GM19463 (cell line): ENCODE results near the gene GTF2F2.

Experiments
- ATAC-seq: cut with Tn5 transposase; IDR thresholded peaks from one replicate; pipeline ENCODE4 v1.9.1; 2021; ENCODE audit warnings: mild to moderate bottlenecking, moderate library complexity; ENCODE audit not compliant: unreplicated experiment

The GTF2F2 gene

DNA sequence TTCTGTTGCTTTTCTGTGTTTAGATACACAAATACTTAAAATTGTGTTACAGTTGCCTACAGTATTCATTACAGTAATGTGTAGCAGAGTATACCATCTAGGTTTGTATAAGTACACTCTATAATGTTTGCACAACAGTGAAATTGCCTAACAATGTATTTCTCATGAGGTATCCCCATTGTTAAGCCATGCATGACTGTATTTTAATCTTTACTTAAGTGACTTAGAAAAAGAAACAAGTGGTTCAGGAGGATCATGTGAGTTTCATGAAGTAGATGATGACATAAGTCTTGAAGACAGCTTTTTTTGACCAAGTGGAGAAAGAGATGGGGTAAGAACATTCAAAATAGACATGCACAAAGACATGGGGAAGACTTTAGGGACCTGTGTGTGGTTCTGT lies 88.9 kb downstream of the GTF2F2 start:
- no peak for ATAC-seq

DNA sequence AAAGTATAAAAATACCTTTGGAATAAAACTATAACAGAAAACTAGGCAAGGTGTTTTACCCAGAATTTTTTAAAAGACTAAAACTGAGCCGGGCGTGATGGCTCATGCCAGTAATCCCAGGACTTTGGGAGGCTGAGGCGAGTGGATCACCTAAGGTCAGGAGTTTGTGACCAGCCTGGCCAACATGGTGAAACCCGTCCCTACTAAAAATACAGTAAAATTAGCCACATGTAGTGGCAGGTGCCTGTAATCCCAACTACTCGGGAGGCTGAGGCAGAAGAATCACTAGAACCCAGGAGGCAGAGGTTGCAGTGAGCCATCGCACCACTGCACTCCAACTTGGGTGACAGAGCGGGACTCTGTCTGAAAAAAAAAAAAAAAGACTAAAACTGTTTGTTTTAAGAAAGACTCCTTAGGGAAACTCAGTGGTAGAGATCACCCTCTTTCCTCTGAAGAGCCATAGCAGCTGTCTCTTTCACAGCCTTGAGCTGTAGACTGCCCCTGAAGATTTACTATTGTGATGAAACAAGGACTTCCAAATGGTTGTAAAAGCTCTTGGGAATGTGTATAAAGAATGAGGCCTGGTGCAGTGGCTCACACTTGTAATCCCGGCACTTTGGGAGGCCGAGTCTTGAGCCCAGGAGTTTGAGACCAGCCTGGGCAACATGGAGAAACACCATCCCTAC lies 95.2 kb downstream of the GTF2F2 start:
- ATAC-seq = no peak

DNA sequence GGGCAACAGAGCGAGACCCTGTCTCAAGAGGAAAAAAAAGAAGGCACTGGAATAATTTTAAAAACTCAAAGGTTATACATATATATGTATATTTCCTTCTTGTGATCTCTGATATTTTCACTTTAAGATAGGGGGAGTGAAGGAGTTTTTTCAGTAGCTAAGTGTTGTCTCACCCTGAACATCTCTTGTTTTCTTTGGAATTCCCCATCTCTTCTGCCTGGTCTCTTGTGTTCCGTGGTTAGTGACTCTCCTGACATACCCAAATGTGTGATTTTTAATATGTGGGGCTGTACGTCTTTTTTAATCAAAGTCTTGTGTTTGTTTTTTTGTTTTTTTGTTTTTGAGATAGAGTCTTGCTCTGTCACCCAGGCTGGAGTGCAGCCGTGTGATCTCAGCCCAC lies 95.9 kb downstream of the GTF2F2 start:
- ATAC-seq = no peak

DNA sequence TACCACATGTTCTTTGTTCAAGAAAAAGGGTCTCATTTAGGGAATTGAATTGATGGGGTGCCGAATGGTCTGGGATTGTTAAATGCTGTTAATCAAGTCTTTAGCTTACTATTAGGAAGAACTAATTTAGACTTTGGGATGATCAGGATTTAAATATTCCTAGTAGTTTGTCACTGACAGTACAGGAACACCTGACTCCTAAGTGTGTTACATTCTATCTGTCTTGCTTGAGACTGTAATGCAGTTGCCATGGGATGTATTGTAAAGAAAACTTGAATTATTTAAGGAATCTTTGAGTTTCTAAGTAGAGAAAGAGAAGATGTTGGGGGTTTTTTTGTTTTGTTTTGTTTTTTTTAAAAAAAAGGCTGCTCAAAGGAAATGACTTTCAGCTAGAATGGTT lies 98.4 kb downstream of the GTF2F2 start:
- no peak for ATAC-seq

DNA sequence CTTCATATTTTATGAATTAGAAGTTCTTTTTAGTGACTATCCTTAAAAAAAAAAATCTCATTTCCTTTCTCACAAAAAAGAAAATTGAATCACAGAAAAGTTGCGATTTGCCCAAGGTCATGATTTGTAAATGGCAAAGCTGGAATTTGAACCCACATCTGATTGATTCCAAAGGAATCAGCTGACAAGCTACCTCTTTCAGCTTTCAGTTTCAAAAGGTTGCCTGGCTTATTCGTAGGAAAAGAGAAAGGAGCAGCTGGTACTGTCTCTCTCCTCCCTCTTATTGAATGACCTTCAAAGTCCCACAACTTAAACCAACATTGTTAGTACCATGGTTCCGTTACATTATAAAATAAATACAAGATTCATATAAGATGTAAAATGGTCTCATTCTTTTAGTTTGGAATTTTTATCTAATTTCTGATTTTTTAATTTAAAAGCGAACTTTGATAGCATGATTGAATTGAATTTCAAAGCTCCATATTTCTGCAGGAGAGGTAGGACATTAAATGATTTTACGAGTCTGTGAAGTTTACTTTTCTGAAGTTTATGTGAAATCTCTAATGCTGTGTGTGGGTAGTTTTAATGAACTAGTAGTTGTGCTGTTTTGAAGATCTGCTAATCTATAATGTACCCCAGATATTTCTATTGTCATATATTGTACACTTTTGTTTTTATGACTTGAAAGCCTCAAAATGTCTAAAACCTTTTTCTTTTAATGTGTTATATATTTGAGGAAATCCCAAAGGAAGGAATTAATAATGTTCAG lies 99.0 kb downstream of the GTF2F2 start:
- ATAC-seq = no peak

DNA sequence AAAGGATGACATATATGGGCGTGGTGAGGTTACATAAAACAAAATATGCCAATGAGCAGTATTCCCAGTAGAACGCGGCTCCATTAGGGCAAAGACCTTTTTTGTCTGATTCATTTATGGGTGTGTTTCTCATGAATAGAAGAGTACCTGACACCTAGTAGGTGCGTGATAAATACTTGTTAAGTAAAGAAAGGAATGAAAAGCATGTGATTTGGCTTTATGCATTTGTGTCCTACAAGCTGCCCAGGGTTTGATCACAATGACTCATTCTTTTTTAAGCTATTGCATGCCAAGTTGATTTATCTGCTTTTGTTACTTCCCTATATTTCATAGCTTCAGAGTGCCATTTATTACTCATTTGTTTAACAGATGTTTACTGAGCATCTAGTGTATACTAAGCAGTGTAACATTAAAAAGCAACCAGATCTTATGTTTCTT lies 99.6 kb downstream of the GTF2F2 start:
- ATAC-seq = no peak

DNA sequence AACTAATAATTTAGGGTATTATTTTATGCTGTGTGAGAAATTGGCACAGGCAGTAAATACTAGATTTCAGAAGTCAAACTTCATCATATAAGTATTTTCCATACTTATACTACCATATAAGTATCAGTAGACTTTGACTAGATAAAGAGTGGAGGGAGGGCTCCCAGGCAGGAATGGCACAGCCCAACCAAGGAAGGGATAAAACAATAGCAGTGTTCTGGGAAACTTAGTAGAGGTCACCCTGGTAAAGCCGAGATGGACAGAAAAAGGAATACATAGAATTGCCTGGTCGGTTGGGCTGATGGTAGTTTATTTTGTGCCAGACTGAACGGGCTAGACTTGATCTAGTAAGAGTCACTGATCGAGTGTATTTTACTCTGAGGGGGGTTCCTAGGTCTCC lies 100.1 kb downstream of the GTF2F2 start:
- ATAC-seq = no peak

DNA sequence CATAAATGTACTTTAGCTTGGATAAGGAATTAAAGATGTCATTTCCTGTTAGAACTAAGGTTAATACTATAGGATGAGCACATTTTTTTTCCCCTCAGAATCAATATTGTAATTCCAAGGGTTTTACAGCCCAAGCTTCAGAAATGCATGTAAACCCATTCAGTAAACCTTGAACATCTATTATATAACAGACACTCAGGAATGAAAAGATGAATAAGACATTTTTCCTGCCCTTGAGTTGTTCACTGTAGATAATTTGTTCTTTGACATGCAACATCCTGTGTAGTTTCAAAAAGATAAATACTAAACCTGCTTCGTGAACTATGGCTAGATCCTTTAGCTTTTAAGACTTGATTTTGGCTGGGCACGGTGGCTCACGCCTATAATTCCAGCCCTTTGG lies 102.2 kb downstream of the GTF2F2 start:
- no peak for ATAC-seq

DNA sequence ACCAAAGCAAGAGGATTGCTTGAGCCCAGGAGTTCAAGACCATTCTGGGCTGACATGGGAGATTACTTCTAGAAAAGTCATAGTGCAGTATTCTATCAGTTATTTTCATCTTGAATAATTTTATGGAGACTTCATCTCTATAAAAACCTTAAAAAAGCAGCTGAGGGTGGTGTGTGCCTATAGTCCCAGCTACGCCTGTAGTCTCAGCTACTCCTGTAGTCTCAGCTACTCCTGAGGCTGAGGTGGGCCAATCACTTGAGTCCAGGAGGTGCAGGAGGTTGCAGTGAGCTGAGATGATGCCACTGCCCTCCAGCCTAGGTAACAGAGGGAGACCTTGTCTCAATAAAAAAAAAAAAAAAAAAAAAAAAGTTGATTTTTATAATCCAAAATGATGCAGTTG lies 102.6 kb downstream of the GTF2F2 start:
- ATAC-seq = no peak

DNA sequence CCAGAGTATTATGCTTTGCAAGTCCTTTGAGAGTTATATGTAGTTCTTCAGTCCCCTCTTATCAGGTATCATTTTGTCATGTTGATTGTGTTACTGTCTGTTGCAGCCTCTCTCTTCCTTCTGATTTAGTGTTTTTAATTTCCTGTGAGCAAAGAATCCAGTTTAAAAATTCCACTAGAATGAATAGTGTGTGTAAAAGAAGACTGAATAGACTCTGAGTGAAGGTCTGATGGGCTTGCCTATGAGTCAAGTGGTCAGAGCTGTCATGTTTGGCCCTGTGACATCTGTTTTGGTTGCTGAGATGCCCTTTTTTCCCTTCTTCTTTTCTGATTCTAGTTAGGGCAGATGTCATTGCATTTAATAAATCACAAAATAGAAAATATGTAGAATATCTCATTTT lies 103.9 kb downstream of the GTF2F2 start:
- ATAC-seq = no peak

DNA sequence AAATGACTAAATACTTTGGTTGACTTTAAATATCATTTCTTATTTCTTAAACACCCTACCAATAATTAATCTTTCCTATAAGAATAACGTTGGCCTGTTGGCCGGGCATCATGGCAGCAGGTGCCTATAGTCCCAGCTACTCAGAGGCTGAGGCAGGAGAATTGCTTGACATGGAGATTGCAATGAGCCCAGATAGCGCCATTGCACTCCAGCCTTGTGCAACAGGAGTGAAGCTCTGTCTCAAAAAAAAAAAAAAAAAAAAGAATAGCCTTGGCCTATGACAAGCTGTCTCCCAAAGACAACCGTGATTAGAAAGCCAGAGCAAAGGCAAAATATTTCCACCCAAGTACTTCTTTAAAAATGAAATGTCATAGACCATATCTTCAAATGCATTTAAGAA lies 105.1 kb downstream of the GTF2F2 start:
- ATAC-seq = no peak

DNA sequence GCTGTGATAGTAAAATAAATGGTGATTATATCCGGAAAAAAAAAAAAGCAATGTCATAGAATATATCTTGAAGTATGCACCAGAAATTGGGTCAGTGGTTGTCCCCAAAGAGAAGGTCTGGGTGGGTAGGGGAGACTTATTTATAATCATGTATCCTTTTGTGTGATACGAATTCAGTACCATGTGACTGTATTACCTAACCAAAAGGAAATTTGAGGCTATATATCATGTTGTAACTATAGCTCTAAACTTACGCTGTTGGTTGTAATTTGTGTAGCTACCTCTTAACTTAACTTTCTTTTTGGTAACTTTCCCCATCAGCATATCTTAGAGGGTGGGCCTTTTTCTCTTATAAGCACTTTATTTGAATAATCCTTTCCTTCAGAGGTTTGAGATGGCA lies 105.7 kb downstream of the GTF2F2 start:
- no peak for ATAC-seq

DNA sequence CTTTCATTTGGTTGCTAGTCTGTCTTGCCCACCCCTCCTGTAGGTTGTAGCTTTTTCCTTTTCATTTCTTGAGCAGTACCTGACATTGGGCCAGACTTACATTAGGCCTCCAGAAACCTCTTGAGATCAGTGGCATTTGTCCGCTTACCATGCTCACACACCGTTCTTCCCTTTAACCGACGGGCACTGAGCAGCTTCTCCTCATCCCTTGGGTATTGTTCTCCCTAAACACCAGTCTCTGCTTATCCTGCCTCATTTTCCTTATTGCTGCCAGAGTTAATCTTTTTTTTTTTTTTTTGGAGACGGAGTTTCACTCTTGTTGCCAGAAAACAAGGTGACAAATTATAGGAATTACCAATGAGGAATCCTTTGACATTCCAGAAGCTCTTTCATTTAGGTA lies 107.7 kb downstream of the GTF2F2 start:
- no peak for ATAC-seq

DNA sequence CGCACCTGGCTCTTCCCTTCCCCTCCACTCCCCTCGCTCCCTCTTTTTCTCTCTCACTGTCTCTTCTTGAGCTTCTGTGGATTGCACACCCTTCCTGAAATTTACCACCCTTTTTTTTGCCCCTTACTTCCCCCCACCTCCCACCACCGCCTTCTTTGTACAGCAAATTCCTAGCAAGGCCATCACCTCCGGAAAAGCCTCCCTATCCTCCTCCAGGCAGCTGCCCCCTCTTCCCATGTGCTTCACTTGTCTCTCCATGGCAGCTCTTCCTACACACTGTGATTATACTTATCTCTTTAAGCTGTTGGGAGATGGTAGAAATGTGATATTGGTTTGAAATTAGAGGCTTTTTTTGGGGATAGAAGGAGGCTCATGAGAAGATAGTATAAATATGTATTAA lies 108.9 kb downstream of the GTF2F2 start:
- ATAC-seq = no peak

DNA sequence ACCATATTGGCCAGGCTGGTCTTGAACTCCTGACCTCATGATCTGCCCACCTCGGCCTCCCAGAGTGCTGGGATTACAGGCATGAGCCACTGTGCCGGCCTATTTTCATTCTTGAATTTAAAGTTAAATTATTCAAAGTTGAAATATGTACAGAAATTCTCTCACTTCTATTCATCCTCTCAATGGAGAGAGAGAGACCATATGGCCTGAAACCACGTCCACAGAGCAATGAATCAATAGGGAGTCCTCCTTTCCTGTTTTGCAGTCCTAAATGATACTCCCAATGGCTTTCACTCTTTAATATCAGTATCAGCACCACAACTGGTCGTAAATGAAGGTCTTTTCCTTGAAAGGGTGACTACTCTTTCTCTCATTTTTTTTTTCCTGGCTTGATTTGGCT lies 111.0 kb downstream of the GTF2F2 start:
- ATAC-seq = no peak

DNA sequence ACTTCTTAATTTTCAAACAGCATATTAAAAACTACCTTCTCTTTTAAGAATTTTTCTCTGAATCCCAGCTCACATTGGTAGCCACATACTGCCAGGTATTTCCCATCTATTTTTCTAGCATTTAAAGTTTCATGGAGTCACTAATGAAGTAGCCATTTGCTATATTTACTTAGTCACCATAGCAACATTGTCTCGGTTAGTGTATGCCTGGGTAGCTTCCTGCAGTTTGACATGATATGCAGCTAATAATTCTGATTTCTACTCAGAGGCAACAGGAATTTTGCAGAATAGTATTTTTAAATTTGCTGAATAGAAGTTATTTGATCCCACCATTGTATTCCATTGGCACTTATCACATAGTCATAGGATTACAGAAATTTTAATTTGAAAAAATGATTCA lies 111.4 kb downstream of the GTF2F2 start:
- no peak for ATAC-seq

DNA sequence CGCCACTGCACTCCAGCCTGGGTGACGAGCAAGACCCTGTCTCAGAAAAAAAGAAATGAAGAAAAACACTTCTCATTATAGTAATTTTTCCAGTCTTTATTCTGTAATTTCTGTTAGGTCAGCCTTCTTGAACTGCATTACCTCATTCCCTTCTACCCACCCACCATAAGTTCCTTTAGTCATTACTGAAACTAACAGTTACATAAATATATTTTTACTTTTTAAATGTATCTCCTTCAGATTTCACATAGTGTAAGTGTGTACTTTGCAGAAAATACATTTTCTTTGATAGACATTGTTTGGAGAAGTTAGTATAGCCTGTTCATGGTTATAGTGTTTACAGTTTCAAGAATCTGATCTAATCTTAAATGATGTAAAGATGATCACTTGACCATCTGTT lies 112.3 kb downstream of the GTF2F2 start:
- no peak for ATAC-seq

DNA sequence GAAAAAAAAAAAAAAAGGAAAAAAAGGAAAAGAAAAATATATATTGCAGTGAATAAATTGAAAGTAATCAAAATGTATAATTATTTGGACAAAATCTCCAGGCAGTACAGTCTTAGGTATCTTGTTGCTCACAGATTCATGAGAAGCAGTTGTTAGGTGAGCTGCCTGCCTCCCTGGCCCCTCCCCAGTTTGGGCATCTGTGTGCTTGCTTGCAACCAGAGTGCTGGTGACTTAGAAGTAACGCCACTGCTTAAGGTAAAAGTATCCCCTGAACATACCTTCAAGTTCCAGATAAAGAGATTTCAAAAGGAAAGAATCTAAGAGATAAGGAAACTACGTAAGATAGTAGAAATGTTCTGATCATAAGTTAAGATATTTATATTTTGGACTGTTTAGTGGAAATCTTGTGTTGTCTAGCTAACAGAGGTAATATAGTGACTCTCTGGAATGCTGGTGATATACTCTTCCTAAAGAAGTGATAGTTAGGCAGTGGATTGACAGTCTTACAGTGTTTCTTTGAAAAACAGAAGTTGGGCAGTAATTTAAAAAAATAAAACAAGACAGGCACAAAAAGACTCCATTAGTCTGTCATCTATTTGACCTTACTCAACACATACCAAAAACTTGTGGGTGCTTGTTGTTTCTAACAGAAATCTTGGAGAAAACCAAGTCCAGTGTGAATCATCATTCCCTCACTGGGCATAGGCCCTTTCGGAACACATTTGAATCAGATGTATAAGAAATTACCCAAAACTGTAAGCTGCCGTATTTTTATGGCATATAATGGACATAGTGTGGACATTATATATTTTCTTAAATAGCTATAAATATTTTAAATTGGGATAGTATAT lies 118.9 kb downstream of the GTF2F2 start:
- ATAC-seq = no peak

DNA sequence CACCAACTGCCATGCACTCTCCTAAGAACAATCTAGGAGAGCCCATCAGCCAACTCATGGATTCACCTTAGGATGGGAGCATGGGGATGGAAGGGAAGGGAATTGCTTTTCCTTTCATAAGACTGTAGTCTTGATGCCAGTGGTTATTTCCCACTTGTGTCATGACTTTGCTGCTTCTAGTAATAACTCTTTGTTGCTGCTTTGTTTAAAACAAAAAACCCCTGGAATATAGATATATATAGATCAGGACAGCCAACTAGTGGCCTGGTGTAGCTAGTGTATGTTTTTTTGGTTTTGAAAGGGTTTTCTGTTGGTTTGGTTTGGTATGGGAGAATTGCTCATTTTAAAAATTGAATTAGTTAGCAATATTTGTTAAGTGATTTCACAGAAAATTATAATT lies 119.8 kb downstream of the GTF2F2 start:
- ATAC-seq = no peak

DNA sequence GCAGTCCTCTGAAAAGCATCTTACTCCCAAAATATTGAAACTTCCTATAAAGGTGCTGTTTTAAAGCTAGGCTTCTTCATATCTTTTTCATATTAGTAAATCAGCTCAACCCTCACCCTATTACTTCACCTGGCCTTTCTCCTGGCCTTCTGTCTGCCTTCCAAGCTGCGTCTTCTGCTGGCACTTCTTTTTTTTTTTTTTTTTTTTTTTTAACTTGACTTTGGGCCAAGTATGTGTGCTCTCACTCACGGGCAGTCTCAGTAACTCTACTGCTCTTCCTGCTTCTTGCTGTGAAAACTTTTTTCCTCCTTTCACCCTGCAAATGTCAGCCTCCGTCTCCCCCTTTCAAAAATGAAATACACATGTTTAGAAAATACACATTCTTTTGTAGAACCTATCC lies 121.8 kb downstream of the GTF2F2 start:
- no peak for ATAC-seq

DNA sequence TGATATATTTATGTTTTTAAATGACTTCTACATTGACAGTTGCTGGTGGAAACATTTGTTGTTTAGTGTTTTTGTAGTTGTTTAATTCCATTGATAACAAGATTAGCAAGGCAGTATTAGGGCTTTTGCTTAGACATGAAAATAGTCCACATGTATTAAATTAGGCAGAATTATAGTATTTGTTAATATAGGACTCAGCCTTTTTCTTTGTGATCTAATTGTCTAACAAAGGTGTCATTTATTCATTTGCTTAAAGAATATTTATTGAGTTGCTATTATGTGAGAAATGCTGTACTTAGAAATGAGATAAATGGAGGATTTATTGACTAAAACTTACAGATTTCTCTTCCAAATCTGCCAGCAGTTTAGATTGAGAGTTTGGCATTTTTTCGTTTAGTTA lies 122.2 kb downstream of the GTF2F2 start:
- no peak for ATAC-seq

DNA sequence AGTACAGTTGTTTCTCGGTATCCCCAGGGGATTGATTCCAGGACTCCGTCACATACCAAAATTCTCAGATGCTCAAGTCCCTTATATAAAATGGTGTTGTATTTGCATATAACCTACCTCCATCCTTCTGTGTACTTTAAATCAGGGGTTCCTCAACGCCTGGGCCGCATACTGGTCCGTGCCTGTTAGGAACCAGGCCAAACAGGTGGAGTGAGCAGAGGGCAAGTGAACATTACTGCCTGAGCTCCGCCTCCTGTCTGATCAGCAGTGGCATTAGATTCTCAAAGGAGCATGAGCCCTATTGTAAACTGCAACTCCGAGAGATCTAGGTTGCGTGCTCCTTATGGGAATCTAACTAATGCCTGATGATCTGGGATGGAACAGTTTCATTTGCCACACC lies 122.8 kb downstream of the GTF2F2 start:
- ATAC-seq = no peak
